ENCODE data around the gene ORAI3.
"Not testable (repeated sequence)": the region's sequence is repeated elsewhere in the genome, so short reads cannot be mapped to it uniquely, and the experiment has no call there.

DNA sequence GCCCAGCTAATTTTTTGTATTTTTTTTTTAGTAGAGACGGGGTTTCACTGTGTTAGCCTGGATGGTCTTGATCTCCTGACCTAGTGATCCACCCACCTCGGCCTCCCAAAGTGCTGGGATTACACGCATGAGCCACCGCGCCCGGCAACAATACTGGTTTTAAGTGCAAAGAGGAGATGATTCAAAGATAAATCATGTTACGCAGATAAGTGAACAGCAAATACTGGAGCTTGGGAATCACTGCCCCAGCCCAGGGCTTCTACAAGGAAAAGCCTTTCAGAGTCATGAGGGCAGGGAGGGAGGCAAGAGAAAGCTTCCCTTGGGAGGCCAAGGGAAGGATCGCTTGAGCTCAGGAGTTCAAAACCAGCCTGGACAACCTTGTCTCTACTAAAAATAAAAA lies 9.3 kb upstream of the ORAI3 start:
- TF ChIP-seq, protein P1, sequence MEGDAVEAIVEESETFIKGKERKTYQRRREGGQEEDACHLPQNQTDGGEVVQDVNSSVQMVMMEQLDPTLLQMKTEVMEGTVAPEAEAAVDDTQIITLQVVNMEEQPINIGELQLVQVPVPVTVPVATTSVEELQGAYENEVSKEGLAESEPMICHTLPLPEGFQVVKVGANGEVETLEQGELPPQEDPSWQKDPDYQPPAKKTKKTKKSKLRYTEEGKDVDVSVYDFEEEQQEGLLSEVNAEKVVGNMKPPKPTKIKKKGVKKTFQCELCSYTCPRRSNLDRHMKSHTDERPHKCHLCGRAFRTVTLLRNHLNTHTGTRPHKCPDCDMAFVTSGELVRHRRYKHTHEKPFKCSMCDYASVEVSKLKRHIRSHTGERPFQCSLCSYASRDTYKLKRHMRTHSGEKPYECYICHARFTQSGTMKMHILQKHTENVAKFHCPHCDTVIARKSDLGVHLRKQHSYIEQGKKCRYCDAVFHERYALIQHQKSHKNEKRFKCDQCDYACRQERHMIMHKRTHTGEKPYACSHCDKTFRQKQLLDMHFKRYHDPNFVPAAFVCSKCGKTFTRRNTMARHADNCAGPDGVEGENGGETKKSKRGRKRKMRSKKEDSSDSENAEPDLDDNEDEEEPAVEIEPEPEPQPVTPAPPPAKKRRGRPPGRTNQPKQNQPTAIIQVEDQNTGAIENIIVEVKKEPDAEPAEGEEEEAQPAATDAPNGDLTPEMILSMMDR (IDR thresholded peaks at IDR 0.05): not testable (repeated sequence)
- TF ChIP-seq POLR2AphosphoS5, POLR2A, EP300 (IDR thresholded peaks at IDR 0.05): not testable (repeated sequence)

All from upper lobe of left lung (tissue), 4 donors.